IMR-90 (cell line): ENCODE results near the gene BRPF1.
"Not testable (repeated sequence)": the region's sequence is repeated elsewhere in the genome, so short reads cannot be mapped to it uniquely, and the experiment has no call there.

Source experiments
- BHLHE40 ChIP-seq: fragments of 150-350 bp; IDR thresholded peaks from 2 replicates; pipeline ENCODE4 v1.6.1; 2016; ENCODE audit warnings: mild to moderate bottlenecking, low read depth, low read length
- CEBPB ChIP-seq: IDR thresholded peaks from 2 replicates; pipeline ENCODE4 v1.6.1; 2012; ENCODE audit warnings: low read depth, low read length, improper control_type of control experiment
- CTCF ChIP-seq: conservative IDR thresholded peaks from 2 replicates; pipeline ENCODE4 v1.5.1; 2012; ENCODE audit warnings: mild to moderate bottlenecking, low read depth, low read length, improper control_type of control experiment
- MAFK ChIP-seq: IDR thresholded peaks from 2 replicates; pipeline ENCODE4 v1.6.1; 2012; ENCODE audit warnings: low read depth, low read length, improper control_type of control experiment
- MAZ ChIP-seq: IDR thresholded peaks from 2 replicates; pipeline ENCODE4 v1.6.1; 2012; ENCODE audit warnings: low read depth, mild to moderate bottlenecking, low read length, improper control_type of control experiment, moderate library complexity, borderline replicate concordance
- MXI1 ChIP-seq: IDR thresholded peaks from 2 replicates; pipeline ENCODE4 v1.6.1; 2012; ENCODE audit warnings: low read depth, mild to moderate bottlenecking, low read length, moderate library complexity, borderline replicate concordance
- POLR2A ChIP-seq: IDR thresholded peaks from 2 replicates; pipeline ENCODE4 v1.6.1; 2012; ENCODE audit warnings: mild to moderate bottlenecking, low read depth, low read length
- RAD21 ChIP-seq: IDR thresholded peaks from 2 replicates; pipeline ENCODE4 v1.6.1; 2012; ENCODE audit warnings: low read length, improper control_type of control experiment
- RCOR1 ChIP-seq: IDR thresholded peaks from 2 replicates; pipeline ENCODE4 v1.6.1; 2012; ENCODE audit warnings: mild to moderate bottlenecking, low read length, improper control_type of control experiment; ENCODE audit not compliant: insufficient replicate concordance
- RFX5 ChIP-seq: IDR thresholded peaks from 2 replicates; pipeline ENCODE4 v1.8.0; 2012; ENCODE audit warnings: low read depth, mild to moderate bottlenecking, low read length, moderate library complexity
- SMC3 ChIP-seq: fragments of 150-350 bp; IDR thresholded peaks from 2 replicates; pipeline ENCODE4 v1.6.1; 2016; ENCODE audit warnings: low read depth, mild to moderate bottlenecking, antibody characterized with exemption, low read length, moderate library complexity

- TF ChIP-seq CTCF, BHLHE40, POLR2A, CEBPB, RAD21, MAFK, RFX5, MXI1, MAZ, SMC3, RCOR1: not testable (repeated sequence)
These were observed 39.5 kb downstream of the BRPF1 start for GRCh38 chr3:9771007-9771406.
